NCI-H1417 (cell line): ENCODE measurements around the gene RFX2.
A peak's percentile ranks its signal among the peaks of the same experiment; 100 is the strongest.

Source experiments
- DNase-seq, 3 experiments: peaks; one replicate each; lab custom pipeline; 2025; lab: John Stamatoyannopoulos, UW

The RFX2 gene

DNA sequence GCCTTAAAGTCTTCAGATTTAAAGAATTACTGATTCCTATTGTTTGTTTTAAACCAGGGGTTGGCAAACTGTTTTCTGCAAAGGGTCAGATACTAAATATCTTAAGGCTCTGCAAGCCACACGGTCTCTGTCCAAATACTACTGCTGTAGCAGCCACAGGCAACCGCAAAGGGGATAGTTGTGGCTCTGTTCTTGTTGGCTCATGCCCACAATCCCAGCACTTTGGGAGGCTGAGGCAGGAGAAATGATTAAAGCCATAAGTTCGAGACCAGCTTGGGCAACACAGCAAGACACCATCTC is 154.7 kb downstream of the RFX2 start:
- DNase-seq, result no peak

- DNase-seq, result no peak
Measured at GRCh38 chr19:5954293-5954692, 156.0 kb downstream of the RFX2 start.

- DNase-seq, result peak in 1 of 3 experiments; percentile 53
Measured at GRCh38 chr19:5953680-5954213, 156.6 kb downstream of the RFX2 start.

DNA sequence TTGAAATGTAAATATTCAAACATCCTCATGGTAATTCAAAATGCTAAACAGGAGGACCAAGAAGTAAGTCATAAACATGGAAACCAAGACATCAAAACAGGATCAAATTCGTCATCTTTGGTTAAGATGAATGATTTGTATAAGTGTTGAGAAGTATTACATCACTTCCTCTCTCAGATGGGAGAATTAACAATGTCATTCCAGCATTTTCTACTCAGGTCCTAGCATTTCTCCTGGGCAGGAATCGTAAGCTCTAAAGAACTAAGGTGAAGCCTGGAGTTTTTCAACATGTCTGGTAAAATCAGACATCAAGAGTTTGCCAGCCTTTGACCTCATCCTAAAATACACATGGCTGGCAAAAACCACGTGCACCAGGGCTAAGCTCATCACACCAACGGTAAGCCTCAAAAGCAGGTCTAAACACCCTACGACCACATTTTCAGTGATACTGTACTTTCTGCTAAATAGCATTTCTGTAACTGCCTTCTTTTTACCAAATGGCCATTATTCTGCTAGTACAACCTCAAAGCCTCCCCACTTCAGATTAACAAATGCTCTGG is 157.2 kb downstream of the RFX2 start:
- DNase-seq, result peak in 1 of 3 experiments; percentile 28

DNA sequence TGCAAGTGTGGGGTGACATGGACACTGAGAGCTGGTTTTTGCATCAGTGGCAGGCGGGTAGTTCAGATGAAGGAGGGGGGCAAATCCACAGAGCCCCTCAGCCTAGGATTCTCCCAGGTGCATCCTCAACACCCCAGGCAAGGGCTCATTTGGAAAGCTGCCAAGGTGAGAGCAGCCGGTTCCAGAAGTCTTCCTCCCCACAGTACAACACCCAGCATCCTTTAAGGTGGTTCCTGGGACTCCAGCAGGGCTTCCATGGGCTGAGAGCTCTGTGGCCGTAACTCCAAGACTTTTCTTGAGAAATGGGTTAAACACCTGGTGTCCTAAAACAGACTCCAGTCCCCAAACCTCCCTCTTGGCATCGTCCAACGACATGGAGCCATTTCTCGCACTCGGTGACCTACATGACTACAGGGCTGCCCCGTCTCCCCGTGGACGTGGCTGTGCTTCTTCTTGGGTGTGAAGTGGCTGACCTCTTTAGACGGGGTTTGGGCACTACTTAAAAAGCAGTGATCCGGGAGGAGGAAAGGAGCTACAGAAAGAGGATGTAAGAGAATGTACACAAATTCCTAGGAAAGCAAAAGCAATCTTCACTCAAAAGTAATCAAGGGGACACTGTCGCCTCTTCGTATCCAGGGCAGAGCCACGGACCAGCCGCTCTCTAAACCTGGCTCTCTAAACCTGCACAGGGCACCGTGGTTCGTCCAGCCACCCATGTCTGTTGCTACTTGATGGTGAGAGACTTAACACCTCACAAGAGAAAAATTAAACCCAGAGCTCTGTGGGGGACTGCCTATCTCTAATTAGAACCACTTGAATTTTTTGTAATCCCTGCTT is 157.9 kb downstream of the RFX2 start:
- DNase-seq, result peak in 2 of 3 experiments; percentile 36 to 68

DNA sequence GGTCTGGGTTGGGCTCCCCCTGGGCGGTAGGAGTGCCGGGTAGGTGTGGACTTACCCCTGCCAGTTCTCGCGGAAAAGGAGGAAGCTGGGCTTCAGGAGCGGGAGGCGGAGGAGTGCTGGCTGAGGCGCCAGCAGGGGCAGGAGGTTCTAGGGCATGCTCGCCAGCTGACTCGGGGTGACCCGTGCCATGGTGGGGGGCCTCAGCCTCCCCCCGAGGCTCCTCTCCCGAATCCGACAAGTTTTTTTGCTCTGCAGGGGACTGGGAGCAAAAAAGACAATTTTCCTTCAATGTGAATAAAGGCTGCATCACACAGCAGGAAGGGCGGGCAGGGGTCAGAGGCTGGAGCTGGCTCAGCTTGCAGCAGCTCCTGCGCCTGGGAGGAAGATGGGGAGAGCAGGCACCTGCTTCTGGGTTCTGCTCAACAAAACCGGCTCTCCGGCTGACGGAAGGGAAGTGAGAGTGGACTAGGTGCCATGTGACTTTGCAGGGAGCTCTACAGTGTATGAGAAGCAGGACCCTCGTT is 158.9 kb downstream of the RFX2 start:
- peak in 1 of 3 experiments; percentile 40 for DNase-seq

DNA sequence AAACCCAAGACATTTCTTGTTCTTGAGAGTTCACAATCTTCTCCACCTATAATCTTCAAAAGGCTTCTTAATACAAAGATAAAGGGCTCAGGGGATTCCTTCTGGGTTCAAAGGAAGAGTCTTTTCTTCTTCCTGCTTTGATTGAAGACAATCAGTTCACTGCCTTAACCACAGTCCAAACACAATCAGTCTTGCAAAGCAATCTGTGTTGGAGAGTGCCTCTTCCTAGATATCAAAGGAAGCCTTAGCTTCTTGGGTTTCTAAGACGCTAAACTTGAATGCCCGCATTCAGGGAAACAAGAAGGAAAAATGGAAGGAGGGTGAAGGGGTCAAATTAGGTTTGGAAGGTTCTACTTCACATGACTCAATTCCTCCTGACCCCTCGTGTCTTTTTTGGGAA is 159.6 kb downstream of the RFX2 start:
- no peak for DNase-seq

- peak; percentile 63 to 91 (median 82) for DNase-seq
Measured at GRCh38 chr19:5949792-5950305, 160.5 kb downstream of the RFX2 start.

- DNase-seq, result peak in 1 of 3 experiments; percentile 71
Measured at GRCh38 chr19:5948752-5949564, 161.3 kb downstream of the RFX2 start.

- DNase-seq, result no peak
Measured at GRCh38 chr19:5947435-5947834, 162.9 kb downstream of the RFX2 start.

- no peak for DNase-seq
Measured at GRCh38 chr19:5943623-5944022, 166.7 kb downstream of the RFX2 start.
